GM12891 (cell line): ENCODE data around the gene BRPF3.
"Not testable (repeated sequence)": the region's sequence is repeated elsewhere in the genome, so short reads cannot be mapped to it uniquely, and the experiment has no call there.

Experiments
- DNase-seq: peaks from one replicate; pipeline ENCODE4 v3.0.0; 2011; ENCODE audit warnings: low spot score; ENCODE audit not compliant: insufficient read length
- FAIRE-seq: peaks from 2 replicates; lab custom pipeline; 2011; peaks lifted over from hg19 to GRCh38; lab: Jason Lieb, UNC
- PAX5 ChIP-seq: IDR thresholded peaks from 2 replicates; pipeline ENCODE4 v1.6.1; 2011; ENCODE audit warnings: low read length, moderate library complexity, mild to moderate bottlenecking; ENCODE audit not compliant: insufficient read depth, severe bottlenecking
- POLR2A ChIP-seq: IDR thresholded peaks from 2 replicates; pipeline ENCODE4 v1.6.1; 2011; ENCODE audit warnings: low read depth, low read length, control low read depth
- POLR2AphosphoS5 ChIP-seq: IDR thresholded peaks from 2 replicates; pipeline ENCODE4 v1.6.1; 2011; ENCODE audit warnings: low read depth, low read length, control low read depth
- POU2F2 ChIP-seq: IDR thresholded peaks from 2 replicates; pipeline ENCODE4 v1.6.1; 2011; ENCODE audit warnings: low read depth, mild to moderate bottlenecking, control low read depth, low read length, moderate library complexity
- SPI1 ChIP-seq: IDR thresholded peaks from 2 replicates; pipeline ENCODE4 v1.6.1; 2011; ENCODE audit warnings: low read depth, low read length, control low read depth
- TAF1 ChIP-seq: IDR thresholded peaks from 2 replicates; pipeline ENCODE4 v1.6.1; 2011; ENCODE audit warnings: low read depth, low read length, control low read depth

Gene BRPF3

DNA sequence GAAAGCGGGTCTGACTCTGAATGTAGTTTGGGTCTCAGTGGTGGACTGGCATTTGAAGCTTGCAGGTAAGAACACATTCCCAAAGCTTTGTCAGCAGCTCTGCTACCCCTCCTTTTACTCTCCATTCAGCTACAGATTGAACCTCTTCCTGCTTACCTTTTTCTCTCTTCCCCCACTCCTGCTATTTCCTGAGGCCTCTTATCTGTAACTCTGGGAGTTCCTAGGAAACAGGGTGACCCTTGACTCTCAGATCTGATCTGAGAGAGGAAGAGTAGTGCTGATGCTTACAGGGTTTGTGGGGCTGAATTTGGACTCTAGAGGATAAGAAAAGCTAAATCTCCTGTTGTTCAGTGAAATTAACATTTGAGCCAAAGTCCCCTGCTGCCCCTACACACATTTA lies 21.4 kb downstream of the BRPF3 start:
- TF ChIP-seq PAX5 (no peak), POLR2AphosphoS5 (no peak), POU2F2 (no peak), SPI1 (no peak), POLR2A (no peak), TAF1 (no peak)
- no peak for FAIRE-seq

DNA sequence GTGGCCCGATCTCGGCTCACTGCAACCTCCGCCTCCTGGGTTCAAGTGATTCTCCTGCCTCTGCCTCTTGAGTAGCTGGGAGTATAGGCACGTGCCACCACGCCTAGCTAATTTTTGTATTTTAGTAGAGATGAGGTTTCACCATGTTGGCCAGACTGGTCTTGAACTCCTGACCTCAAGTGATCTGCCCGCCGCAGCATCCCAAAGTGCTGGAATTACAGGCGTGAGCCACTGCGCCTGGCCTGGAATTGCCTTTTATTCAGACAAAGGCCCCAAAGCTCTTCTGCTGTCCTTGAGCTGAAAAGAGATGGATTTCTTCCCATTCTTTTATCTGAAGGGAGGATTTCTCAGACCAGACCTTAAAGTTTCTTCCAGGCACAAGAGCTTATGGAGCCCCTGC lies 22.0 kb downstream of the BRPF3 start:
- DNase-seq, FAIRE-seq: not testable (repeated sequence)

More for the DNA sequence above, 21.4 kb downstream of the BRPF3 start:
- DNase-seq, result no peak

DNA sequence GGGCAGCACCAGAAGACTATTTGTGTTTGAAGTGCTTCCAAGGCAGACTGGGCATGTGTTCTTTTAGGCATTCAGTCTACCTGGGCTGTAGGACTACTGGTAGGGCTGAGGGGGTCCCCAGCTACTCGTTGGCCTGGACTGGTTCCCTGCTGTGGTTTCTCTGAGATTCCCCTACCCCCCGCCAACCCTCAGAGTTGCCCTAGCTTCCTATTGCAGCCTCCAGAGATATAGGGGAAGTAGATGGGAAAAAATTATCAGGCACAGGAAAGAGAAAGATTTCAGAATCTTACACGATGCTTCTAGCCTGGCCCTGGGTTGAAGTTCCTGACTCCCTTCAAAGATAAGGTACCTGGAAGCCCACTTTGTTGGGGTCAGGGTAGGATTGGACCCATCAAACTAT lies 22.5 kb downstream of the BRPF3 start:
- TF ChIP-seq PAX5 (no peak), POLR2AphosphoS5 (no peak), POU2F2 (no peak), TAF1 (no peak), SPI1 (no peak)
- FAIRE-seq (no peak), DNase-seq (no peak)

DNA sequence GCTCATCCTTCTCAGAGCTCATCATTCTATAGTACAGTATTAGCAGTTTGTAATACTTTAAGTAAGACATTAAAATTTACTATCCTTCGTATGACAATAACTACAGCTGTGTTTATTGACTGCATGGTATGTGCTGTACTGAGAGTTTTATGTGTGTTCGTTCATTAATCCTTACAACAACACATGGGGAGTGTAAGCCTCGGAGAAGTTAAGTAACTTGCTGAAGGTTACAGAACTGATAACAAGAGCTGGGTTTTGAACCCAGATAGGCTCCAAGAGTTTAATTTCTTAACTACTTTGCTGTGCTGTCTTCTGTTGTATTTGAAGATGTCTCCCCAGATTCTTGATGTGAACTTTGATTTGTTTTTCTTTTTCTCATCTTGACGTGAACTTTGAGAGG lies 23.7 kb downstream of the BRPF3 start:
- DNase-seq, result no peak
- TF ChIP-seq PAX5, result no peak
- TF ChIP-seq POU2F2, result no peak
- no peak for TF ChIP-seq SPI1
- TF ChIP-seq TAF1, result no peak
- TF ChIP-seq POLR2AphosphoS5, result no peak
- TF ChIP-seq POLR2A, result no peak
- FAIRE-seq, result no peak

DNA sequence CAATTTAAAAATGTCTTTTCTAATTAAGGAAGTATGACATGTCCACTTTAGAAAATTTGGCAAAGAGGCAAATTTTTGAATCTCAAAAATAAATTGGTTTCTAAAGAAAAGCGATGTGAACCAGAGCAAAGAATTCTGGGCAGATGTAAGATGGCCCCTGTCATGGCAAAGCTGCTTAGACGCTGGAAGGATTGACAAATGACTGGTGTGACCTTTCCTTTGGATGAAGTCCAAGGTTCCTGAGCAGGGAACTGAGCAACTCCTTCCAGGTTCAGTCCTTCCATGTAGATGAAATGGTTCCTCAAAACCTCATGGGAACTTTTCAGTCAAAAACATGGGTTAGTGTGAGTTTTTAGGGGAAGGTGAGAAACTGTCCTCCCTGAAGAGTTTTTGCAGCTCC lies 25.1 kb downstream of the BRPF3 start:
- no peak for DNase-seq
- TF ChIP-seq POU2F2 (no peak), PAX5 (no peak), SPI1 (no peak), TAF1 (no peak), POLR2A (no peak), POLR2AphosphoS5 (no peak)
- no peak for FAIRE-seq

DNA sequence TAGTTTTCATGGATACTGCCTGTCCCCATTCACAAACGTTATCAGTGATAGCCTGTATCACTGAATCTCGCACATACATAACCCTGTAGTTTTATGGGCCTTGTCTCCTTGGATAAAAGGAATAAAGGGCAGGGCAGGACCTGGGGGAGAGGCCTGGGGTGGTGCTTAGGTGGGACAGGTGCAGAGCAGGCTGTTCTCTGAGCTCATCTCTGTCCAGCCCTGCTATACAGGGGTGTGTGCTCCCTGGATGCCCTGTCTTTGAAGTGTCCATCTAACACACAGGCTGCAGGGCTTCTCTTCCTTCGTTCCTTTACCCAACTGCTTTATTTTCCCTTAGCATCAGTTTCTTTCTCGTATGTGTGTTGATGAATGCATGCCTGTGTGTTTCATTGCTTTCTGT lies 26.4 kb downstream of the BRPF3 start:
- no peak for TF ChIP-seq POLR2AphosphoS5
- no peak for TF ChIP-seq PAX5
- no peak for TF ChIP-seq TAF1
- TF ChIP-seq SPI1, result no peak
- TF ChIP-seq POLR2A, result no peak
- no peak for TF ChIP-seq POU2F2
- DNase-seq, result no peak
- FAIRE-seq, result no peak

DNA sequence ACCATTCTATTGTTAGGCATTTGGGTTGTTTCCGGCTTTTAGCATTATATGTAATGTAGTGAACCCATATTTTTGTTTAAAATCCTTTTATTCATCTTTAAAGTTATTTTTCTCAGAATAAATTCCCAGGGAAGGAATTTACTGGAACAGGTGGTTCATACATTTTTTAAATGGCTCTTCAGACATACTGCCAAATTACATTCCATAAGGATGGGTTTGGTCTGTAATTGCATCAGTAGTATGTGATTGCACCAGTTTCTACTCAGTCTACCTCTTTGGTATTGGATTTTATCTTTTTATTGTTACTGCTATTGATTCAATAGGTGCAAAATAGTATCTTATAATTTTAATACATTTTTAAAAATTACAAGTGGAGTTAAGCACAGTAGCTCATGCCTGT lies 27.2 kb downstream of the BRPF3 start:
- TF ChIP-seq TAF1 (no peak), POLR2AphosphoS5 (no peak), POLR2A (no peak), PAX5 (no peak), SPI1 (no peak)
- FAIRE-seq (no peak), DNase-seq (no peak)

DNA sequence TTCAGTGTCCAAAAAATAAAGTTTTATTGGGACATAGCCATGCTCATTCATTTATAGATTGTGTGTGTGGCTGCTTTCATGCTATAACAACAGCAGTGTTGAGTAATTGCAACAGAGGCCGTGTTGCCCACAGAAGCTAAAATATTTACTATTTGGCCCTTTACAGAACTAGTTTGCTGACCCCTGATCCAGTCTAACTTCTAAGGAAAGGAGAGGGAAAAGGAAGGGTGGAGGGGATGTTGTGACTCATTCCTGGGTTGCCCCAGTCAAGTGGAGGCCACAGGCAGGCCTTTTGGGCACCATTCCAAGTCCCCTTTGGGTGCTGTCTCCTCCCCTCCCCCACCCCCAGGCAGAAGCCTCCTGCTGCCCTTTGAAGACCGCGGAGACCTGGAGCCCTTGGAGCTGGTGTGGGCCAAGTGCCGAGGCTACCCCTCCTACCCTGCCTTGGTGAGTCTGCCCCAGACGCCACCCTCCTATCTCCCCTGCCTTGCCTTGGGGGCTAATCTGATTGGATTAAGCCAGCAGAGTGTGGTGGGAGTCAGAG lies 28.4 kb downstream of the BRPF3 start:
- DNase-seq, result no peak
- no peak for FAIRE-seq

DNA sequence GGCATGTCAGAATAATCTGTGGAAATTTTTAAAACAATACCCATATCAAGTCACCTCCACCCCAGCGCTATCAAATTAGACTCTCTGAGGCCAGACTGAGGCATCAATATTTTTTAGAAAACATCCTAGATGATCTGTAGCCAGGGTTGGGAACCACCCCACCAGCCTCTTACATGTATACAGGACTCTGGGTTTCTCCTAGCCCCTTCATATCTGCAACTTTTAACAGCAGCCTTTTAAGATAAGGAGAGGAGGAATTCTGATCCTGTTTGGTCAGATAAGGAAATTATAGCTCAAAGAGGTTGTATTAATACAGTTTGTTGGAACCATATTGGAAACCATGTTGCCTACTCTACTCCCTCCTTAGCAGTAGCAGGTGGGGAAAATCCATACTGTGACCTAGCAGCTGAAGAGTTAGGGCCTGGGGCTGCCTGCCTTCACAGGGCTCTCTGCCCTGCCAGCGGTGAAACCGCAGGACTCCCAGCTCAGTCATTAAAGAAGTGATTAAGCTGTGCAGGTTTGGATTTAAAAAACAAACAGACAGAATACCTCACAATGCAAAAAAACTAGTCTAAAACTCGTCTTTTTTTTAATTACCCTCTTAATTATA lies 30.0 kb downstream of the BRPF3 start:
- DNase-seq, result no peak
- TF ChIP-seq PAX5, result no peak
- no peak for TF ChIP-seq POLR2AphosphoS5
- FAIRE-seq, result no peak

More for the DNA sequence above, 28.4 kb downstream of the BRPF3 start:
- TF ChIP-seq TAF1 (no peak), SPI1 (no peak), PAX5 (no peak), POLR2AphosphoS5 (no peak), POU2F2 (no peak), POLR2A (no peak)

DNA sequence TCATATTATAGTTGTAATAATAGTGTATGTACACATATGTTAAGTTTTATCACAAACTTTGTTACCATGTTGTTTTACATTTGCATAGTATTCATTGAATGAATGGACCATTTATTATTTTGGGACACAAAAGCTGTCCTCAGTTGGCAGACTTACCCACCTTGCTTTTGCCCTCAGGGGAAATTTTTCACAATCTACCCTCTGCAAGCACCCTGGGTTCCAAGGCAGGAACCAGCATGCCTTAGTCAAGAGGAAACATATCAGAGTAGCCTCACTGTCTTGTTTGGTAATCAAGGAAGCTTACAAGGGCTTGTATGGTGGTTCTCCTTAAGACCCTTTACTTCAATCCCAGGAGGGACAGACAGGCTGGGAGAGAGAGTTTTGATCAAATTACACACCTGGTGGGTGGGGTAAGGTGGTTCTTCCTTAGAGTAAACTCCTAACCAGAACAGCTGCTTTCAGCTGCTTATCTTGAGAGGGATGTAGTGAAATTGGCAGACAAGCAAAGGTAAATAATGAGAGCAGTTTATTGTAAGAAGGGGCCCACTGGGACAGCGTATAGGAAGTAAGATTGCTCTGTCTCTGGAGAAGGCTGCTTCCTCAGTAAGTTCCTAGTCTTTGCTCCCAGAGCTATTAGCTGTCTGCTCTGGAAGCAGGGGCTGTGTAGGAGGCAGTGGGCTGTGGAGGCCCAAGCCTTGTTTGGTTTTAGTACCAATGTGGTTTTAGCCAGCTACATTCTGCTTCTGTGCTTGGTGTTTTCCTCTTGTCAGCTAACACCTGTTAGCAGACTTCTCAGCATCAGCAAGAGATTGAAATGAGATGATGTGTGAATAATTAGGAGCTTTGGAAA lies 31.1 kb downstream of the BRPF3 start:
- DNase-seq (no peak), FAIRE-seq (no peak)
- TF ChIP-seq POU2F2 (no peak), PAX5 (no peak), POLR2AphosphoS5 (no peak), TAF1 (no peak), SPI1 (no peak), POLR2A (no peak)

DNA sequence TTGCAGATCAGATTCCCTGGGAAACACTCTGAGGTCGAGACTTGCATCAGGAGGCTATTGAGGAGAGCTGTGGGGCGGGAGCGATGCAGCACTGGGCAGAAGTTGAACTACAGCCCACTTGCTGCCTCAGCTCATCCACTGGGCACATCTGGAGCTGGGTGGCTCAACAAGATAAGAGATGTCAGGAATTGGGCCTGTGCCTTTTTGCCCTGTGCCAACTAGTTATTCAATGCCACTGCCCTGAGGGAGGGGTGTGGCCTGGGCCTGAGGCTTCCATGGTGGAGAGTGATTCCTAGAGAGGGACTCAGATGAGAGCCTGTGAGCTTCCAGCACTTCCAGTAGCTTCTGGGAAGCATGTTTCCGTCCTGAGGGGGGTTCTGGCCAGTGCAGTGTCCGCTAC lies 32.7 kb downstream of the BRPF3 start:
- no peak for FAIRE-seq
- TF ChIP-seq POLR2A (no peak), POU2F2 (no peak), SPI1 (no peak), PAX5 (no peak), TAF1 (no peak)
- DNase-seq, result no peak
